Prostate gland (tissue), 2 donors: ENCODE results near the gene SMIM36. TPM values are rescaled to one million over a fixed set of nuclear protein-coding genes. Genes with fewer than 3 reads are reported as not detected.

Source experiments
- DNase-seq: peaks from one replicate; pipeline ENCODE4 v3.0.0-alpha.2; 2019; ENCODE audit warnings: low spot score
- H3K27ac ChIP-seq, 2 donors: fragments of 200-600 bp; sonication (generic); 2 replicates each; pipeline ENCODE4 v1.5.1; 2017 to 2019
- H3K27me3 ChIP-seq: fragments of 200-600 bp; sonication (generic); replicated peaks from 2 replicates; pipeline ENCODE4 v1.5.1; 2019; ENCODE audit not compliant: insufficient read depth
- H3K36me3 ChIP-seq, 2 donors: fragments of 200-600 bp; sonication (generic); 1 replicate in 1 of 2; 2 replicates in 1 of 2; pipeline versions ENCODE4 v1.5.1 to v1.8.1; 2017 to 2019
- H3K4me1 ChIP-seq: fragments of 200-600 bp; sonication (generic); replicated peaks from 2 replicates; pipeline ENCODE4 v1.5.1; 2019
- H3K4me3 ChIP-seq, 2 donors: fragments of 200-600 bp; sonication (generic); 2 replicates each; pipeline ENCODE4 v1.5.1; 2017 to 2019
- H3K9me3 ChIP-seq: fragments of 200-600 bp; sonication (generic); 2 replicates; pipeline ENCODE4 v1.5.1; 2017
- CTCF ChIP-seq, 4 experiments: fragments of 200-600 bp in 2 of 4; fragments of 450-650 bp in 2 of 4; sonication (generic) in 2 of 4; IDR thresholded peaks; 1 replicate in 3 of 4; 2 replicates in 1 of 4; pipeline ENCODE4 v1.5.1; 2016 to 2019; ENCODE audit warnings: antibody characterized with exemption in 4 of 4, mild to moderate bottlenecking in 2 of 4, moderate library complexity in 2 of 4
- POLR2A ChIP-seq: fragments of 450-650 bp; IDR thresholded peaks from one replicate; pipeline ENCODE4 v1.6.1; 2016; ENCODE audit warnings: antibody characterized with exemption, mild to moderate bottlenecking
- POLR2AphosphoS5 ChIP-seq: sonication (generic); formaldehyde crosslinking; IDR thresholded peaks from one replicate; pipeline ENCODE4 v1.6.1; 2017; ENCODE audit warnings: antibody characterized with exemption
- WGBS: methylation state at CpG from one replicate; pipeline ENCODE4 v1.1.5; 2018; 5-methylcytosine and 5-hydroxymethylcytosine counted together
- intact Hi-C: fragments of 100-400 bp; cut with DNase I; formaldehyde crosslinking; loops from one replicate; pipeline ENCODE4 v1.14.2; 2022
- total RNA-seq, 2 donors: library from RNA; depleted of rRNA; stranded (reverse); fragments of >200 nt; gene quantifications; one replicate each; pipeline ENCODE4 v1.1.0, GENCODE V29; 2016

The SMIM36 gene
- total RNA-seq, 2 donors from 2014 or later: not detected

DNA sequence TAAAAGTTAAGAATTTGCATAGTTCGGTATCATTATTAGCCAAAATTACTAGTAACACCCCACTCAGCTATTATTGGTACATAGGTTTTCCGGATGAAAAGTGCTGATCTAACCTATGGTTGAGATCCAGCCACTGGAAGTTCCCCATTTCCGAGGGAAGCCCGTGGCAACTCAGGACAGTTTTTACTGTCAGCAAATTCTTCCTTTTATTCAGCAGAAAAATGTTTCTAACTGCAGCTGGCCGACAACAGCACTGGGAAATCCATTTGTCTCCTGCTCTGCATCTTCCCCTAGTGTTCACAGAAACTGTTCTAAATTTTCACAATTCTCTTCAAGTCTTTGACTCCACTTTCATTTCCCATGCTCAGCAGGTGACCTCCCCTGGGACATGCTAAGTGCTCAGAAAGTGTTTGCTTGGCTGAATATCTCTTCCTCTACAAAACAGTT, 74.1 kb downstream of the SMIM36 start:
- TF ChIP-seq POLR2A (no peak), POLR2AphosphoS5 (no peak), CTCF (IDR thresholded peaks at IDR 0.05) (no peak)
- 72% methylated on average over 5 of the region's 5 CpGs for WGBS

GRCh38 chr17:55436224-55437158, 74.8 kb downstream of the SMIM36 start:
- no peak for DNase-seq
- H3K4me3 ChIP-seq: no peak overlapping the region
- H3K27ac ChIP-seq: no peak overlapping the region
- H3K9me3 ChIP-seq: no peaks in the 10 kb centered on the region
- no peaks in the 10 kb centered on the region for H3K36me3 ChIP-seq
- peaks cover 6% of the 10 kb centered on the region for H3K4me1 ChIP-seq
- WGBS: 97% methylated on average over 4 of the region's 4 CpGs
- H3K27me3 ChIP-seq: no peaks in the 10 kb centered on the region
- no peak for TF ChIP-seq CTCF (IDR thresholded peaks at IDR 0.05)
- no peak for TF ChIP-seq POLR2A
- TF ChIP-seq POLR2AphosphoS5: no peak
- intact Hi-C loops: no loop called here

More for the DNA sequence above, 74.1 kb downstream of the SMIM36 start:
- no peak for DNase-seq
- Histone ChIP-seq H3K27me3 (no peaks in the 10 kb centered on the region), H3K4me1 (peaks cover 6% of the 10 kb centered on the region), H3K36me3 (no peaks in the 10 kb centered on the region), H3K27ac (no peak overlapping the region), H3K9me3 (no peaks in the 10 kb centered on the region), H3K4me3 (no peak overlapping the region)
- intact Hi-C loops: no loop called here

DNA sequence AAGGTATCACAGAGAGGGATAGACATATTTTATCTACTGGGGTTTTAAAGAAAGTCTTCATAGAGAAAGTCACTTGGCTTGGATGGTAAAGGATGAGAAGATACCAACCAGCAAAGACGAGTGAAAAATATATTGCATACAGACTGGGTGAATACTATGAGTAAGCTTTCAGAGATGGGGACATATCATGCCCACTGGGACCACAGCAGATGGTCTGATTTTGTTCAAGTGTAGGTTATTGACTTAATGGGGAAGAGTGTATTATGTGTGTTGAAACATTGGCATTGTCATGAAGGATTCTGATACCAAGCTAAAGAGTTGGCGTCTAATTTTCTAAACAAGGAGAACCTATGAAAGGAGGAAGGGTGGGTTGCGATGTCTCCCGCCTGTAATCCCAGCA, 75.8 kb downstream of the SMIM36 start:
- no peak overlapping the region for H3K27ac ChIP-seq
- no peaks in the 10 kb centered on the region for H3K27me3 ChIP-seq
- H3K4me3 ChIP-seq: no peak overlapping the region
- no peaks in the 10 kb centered on the region for H3K9me3 ChIP-seq
- 69% methylated on average over 4 of the region's 4 CpGs for WGBS
- DNase-seq: no peak
- no peaks in the 10 kb centered on the region for H3K36me3 ChIP-seq
- peaks cover 6% of the 10 kb centered on the region for H3K4me1 ChIP-seq
- TF ChIP-seq POLR2AphosphoS5 (no peak), CTCF (IDR thresholded peaks at IDR 0.05) (no peak), POLR2A (no peak)
- intact Hi-C loops: no loop called here

- no peaks in the 10 kb centered on the region for H3K27me3 ChIP-seq
- no peak overlapping the region for H3K4me3 ChIP-seq
- H3K9me3 ChIP-seq: no peaks in the 10 kb centered on the region
- TF ChIP-seq POLR2A: no peak
- no peak for TF ChIP-seq CTCF (IDR thresholded peaks at IDR 0.05)
- TF ChIP-seq POLR2AphosphoS5: no peak
- H3K4me1 ChIP-seq: peaks cover 6% of the 10 kb centered on the region
- H3K27ac ChIP-seq: no peak overlapping the region
- intact Hi-C loops: no loop called here
- no peaks in the 10 kb centered on the region for H3K36me3 ChIP-seq
- no peak for DNase-seq
- 96% methylated on average over 1 of the region's 1 CpG for WGBS
These were observed 76.5 kb downstream of the SMIM36 start for GRCh38 chr17:55434721-55435120.
